Sigmoid colon (tissue), 4 donors: ENCODE measurements around the gene STAT4.

Source experiments
- CTCF ChIP-seq, 4 experiments: fragments of 450-650 bp in 3 of 4; fragments of 200-600 bp in 1 of 4; IDR thresholded peaks; one replicate each; pipeline ENCODE4 v1.5.1; 2016 to 2019; ENCODE audit warnings: antibody characterized with exemption in 4 of 4, mild to moderate bottlenecking in 3 of 4, moderate library complexity in 2 of 4
- EP300 ChIP-seq, 4 donors: sonication (generic); formaldehyde crosslinking; IDR thresholded peaks; one replicate each; pipeline ENCODE4 v1.6.1; 2017; ENCODE audit warnings: antibody characterized with exemption in 4 of 4

- TF ChIP-seq CTCF (IDR thresholded peaks at IDR 0.05): no peak
- no peak for TF ChIP-seq EP300 (IDR thresholded peaks at IDR 0.05)
Measured at GRCh38 chr2:191169456-191170300, 18.9 kb upstream of the STAT4 start.
